Neural crest cell (in vitro differentiated cells): ENCODE measurements around the gene ZNF492. TPM values are rescaled to one million over a fixed set of nuclear protein-coding genes. Genes with fewer than 3 reads are reported as not detected.

Experiments
- DNase-seq: peaks from one replicate; pipeline ENCODE4 v3.0.0; 2021; ENCODE audit warnings: low read depth, mixed read lengths, low spot score
- H3K27ac Mint-ChIP-seq: one replicate; pipeline ENCODE4 v1.8.0; 2021; ENCODE audit warnings: mild to moderate bottlenecking, mixed read lengths; ENCODE audit not compliant: unreplicated experiment
- H3K27me3 Mint-ChIP-seq: 2 replicates; pipeline ENCODE4 v1.8.0; 2021; ENCODE audit warnings: low read depth, mild to moderate bottlenecking, mixed read lengths
- H3K36me3 Mint-ChIP-seq: 2 replicates; pipeline ENCODE4 v1.8.0; 2021; ENCODE audit warnings: low read depth, mild to moderate bottlenecking, mixed read lengths
- H3K4me1 Mint-ChIP-seq: 2 replicates; pipeline ENCODE4 v1.8.0; 2021; ENCODE audit warnings: mixed read lengths
- H3K4me3 Mint-ChIP-seq: one replicate; pipeline ENCODE4 v1.8.0; 2021; ENCODE audit warnings: mild to moderate bottlenecking, mixed read lengths
- H3K9me3 Mint-ChIP-seq: 2 replicates; pipeline ENCODE4 v1.8.0; 2021; ENCODE audit warnings: mixed read lengths
- CTCF ChIP-seq: fragments of 200-600 bp; sonication (generic); conservative IDR thresholded peaks from 2 replicates; pipeline ENCODE4 v1.5.0; 2021; ENCODE audit warnings: antibody characterized with exemption, mild to moderate bottlenecking
- total RNA-seq: library from RNA; stranded (reverse); gene quantifications from 2 replicates; pipeline ENCODE4 v1.2.1, GENCODE V29; 2021

ZNF492 gene
- total RNA-seq, 1 donor from 2014 or later: not detected

GRCh38 chr19:22606954-22607652, 27.0 kb upstream of the ZNF492 start:
- H3K4me3 Mint-ChIP-seq: no peak overlapping the region
- H3K27ac Mint-ChIP-seq: no peak overlapping the region
- TF ChIP-seq CTCF: no peak
- peaks cover 12% of the 10 kb centered on the region for H3K9me3 Mint-ChIP-seq
- peaks cover 15% of the 10 kb centered on the region for H3K36me3 Mint-ChIP-seq
- no peaks in the 10 kb centered on the region for H3K27me3 Mint-ChIP-seq
- no peak for DNase-seq
- no peaks in the 10 kb centered on the region for H3K4me1 Mint-ChIP-seq

GRCh38 chr19:22607653-22608430, 26.3 kb upstream of the ZNF492 start:
- Mint-ChIP-seq H3K27ac (no peak overlapping the region), H3K27me3 (no peaks in the 10 kb centered on the region), H3K4me3 (no peak overlapping the region), H3K4me1 (no peaks in the 10 kb centered on the region), H3K36me3 (peaks cover 15% of the 10 kb centered on the region), H3K9me3 (peaks cover 12% of the 10 kb centered on the region)
- no peak for TF ChIP-seq CTCF
- DNase-seq: no peak

GRCh38 chr19:22608441-22608840, 25.7 kb upstream of the ZNF492 start:
- Mint-ChIP-seq H3K27me3 (no peaks in the 10 kb centered on the region), H3K27ac (no peak overlapping the region), H3K4me1 (no peaks in the 10 kb centered on the region), H3K36me3 (peaks cover 15% of the 10 kb centered on the region), H3K9me3 (peaks cover 12% of the 10 kb centered on the region), H3K4me3 (no peak overlapping the region)
- TF ChIP-seq CTCF: no peak
- no peak for DNase-seq

GRCh38 chr19:22609630-22610029, 24.5 kb upstream of the ZNF492 start:
- Mint-ChIP-seq H3K27me3 (no peaks in the 10 kb centered on the region), H3K27ac (no peak overlapping the region), H3K9me3 (peaks cover 15% of the 10 kb centered on the region), H3K4me1 (no peaks in the 10 kb centered on the region), H3K36me3 (peaks cover 15% of the 10 kb centered on the region), H3K4me3 (no peak overlapping the region)
- DNase-seq: no peak
- TF ChIP-seq CTCF: no peak

GRCh38 chr19:22610121-22610520, 24.0 kb upstream of the ZNF492 start:
- Mint-ChIP-seq H3K9me3 (peaks cover 15% of the 10 kb centered on the region), H3K27ac (no peak overlapping the region), H3K36me3 (peaks cover 15% of the 10 kb centered on the region), H3K27me3 (no peaks in the 10 kb centered on the region), H3K4me3 (no peak overlapping the region), H3K4me1 (no peaks in the 10 kb centered on the region)
- TF ChIP-seq CTCF: no peak
- no peak for DNase-seq
